Heart right ventricle (tissue), 16 donors: ENCODE data around the gene HOXA3. TPM values are rescaled to one million over a fixed set of nuclear protein-coding genes. Genes with fewer than 3 reads are reported as not detected.
A peak's percentile ranks its signal among the peaks of the same experiment; 100 is the strongest.

Source experiments
- ATAC-seq, 8 donors: fragments of 200-7000 bp; cut with Tn5 transposase; one replicate each; pipeline ENCODE4 v1.9.1; 2020; ENCODE audit warnings: mild to moderate bottlenecking in 8 of 8, moderate library complexity in 8 of 8, moderate number of reproducible peaks in 1 of 8
- DNase-seq, 2 donors: peaks; one replicate each; pipeline ENCODE4 v3.0.0-alpha.2; 2020
- H3K27ac ChIP-seq, 10 donors: fragments of 200-600 bp; sonication (generic) in 2 of 10; one replicate each; pipeline versions ENCODE4 v1.5.0 to v1.8.0; 2020 to 2022; ENCODE audit warnings: mild to moderate bottlenecking in 3 of 10
- H3K27me3 ChIP-seq, 7 donors: fragments of 200-600 bp; one replicate each; pipeline ENCODE4 v1.8.0; 2021 to 2022; ENCODE audit warnings: mild to moderate bottlenecking in 2 of 7
- H3K36me3 ChIP-seq, 9 donors: fragments of 200-600 bp; sonication (generic) in 1 of 9; one replicate each; pipeline versions ENCODE4 v1.5.0 to v1.8.0; 2020 to 2022; ENCODE audit warnings: mild to moderate bottlenecking in 2 of 9
- H3K4me1 ChIP-seq, 9 donors: fragments of 200-600 bp; sonication (generic) in 1 of 9; one replicate each; pipeline versions ENCODE4 v1.5.0 to v1.8.0; 2020 to 2022; ENCODE audit warnings: mild to moderate bottlenecking in 4 of 9
- H3K4me3 ChIP-seq, 10 donors: fragments of 200-600 bp; sonication (generic) in 2 of 10; one replicate each; pipeline versions ENCODE4 v1.5.0 to v1.8.0; 2020 to 2022; ENCODE audit warnings: mild to moderate bottlenecking in 7 of 10, moderate library complexity in 2 of 10
- H3K9me3 ChIP-seq, 11 donors: fragments of 200-600 bp in 10 of 11; sonication (generic) in 2 of 11; one replicate each; pipeline versions ENCODE4 v1.5.0 to v1.8.0; 2013 to 2022; ENCODE audit warnings: mild to moderate bottlenecking in 2 of 11, control low read depth in 1 of 11, moderate library complexity in 1 of 11
- CTCF ChIP-seq, 9 donors: fragments of 200-600 bp; sonication (generic) in 2 of 9; IDR thresholded peaks; one replicate each; pipeline versions ENCODE4 v1.5.0 to v1.8.0; 2021 to 2022; ENCODE audit warnings: antibody characterized with exemption in 9 of 9, mild to moderate bottlenecking in 5 of 9, moderate library complexity in 1 of 9
- WGBS, 2 donors: extraction: QIAGEN DNeasy Blood & Tissue Kit; methylation state at CpG; one replicate each; pipeline ENCODE4 v1.1.7; 2013; ENCODE audit warnings: inconsistent platforms in 1 of 2; 5-methylcytosine and 5-hydroxymethylcytosine counted together
- intact Hi-C, 10 donors: fragments of 100-400 bp; cut with DNase I; formaldehyde crosslinking; loops; one replicate each; pipeline versions ENCODE4 v1.11.1 to v1.14.2; 2022
- polyA plus RNA-seq, 2 donors: library from polyadenylated mRNA; stranded (reverse); fragments of 200-250 nt; gene quantifications; one replicate each; pipeline ENCODE4 v1.2.3, GENCODE V29; 2013
- total RNA-seq, 10 donors: library from RNA; stranded (reverse); fragmentation: NEBNext Ultra II Directional in 3 of 10; extraction: Animal tissue kit (Norgen Biotek cat#: 25700) in 3 of 10; gene quantifications; one replicate each; pipeline versions ENCODE4 v1.2.1 to v1.2.4, GENCODE V29; 2021 to 2023
- donor health status: Arrhythmogenic right ventricular cardiomyopathy.
- donor health status: ischemic (EF 13 %, LVEDD 7.1; RV severe dilation, severe dysfunction).
- donor health status: healthy with polysubstance abuse.
- donor health status: DM: no; HTN: yes; CAD: no.
- donor health status: DM: no; HTN: no; CAD: no.
- donor health status: ischemic (EF 25% LVEDD 6.9; RV normal size, moderate dysfunction).
- donor health status: ischemic (EF 25% LVEDD 5.7; RV mildly dilated, moderate dysfunction).
- donor health status: healthy.
- donor health status: DM: yes; HTN: yes; CAD: no.
- donor health status: Ischemic cardiomyopathy.
- donor health status: ischemic (EF 35%, LVEDD 5.7; RV mildly dilated, moderate dysfunction).
- donor health status: nonischemic (EF 11% LVEDD 7.7; RV severe dilation, severe dysfunction).
- donor health status: DM: yes; HTN: yes; CAD: no.
- donor health status: PGD.
- donor health status: ischemic (EF 29% LVEDD 5.4; RV normal size, mild dysfunction).
- donor health status: nonischemic (EF 23%, LVEDD 6.1; RV moderate dilation, normal function).

Gene HOXA3
- total and polyA plus RNA-seq, 12 donors, result 0.11 to 1.5 (median 0.24) TPM; not detected in 2

DNA sequence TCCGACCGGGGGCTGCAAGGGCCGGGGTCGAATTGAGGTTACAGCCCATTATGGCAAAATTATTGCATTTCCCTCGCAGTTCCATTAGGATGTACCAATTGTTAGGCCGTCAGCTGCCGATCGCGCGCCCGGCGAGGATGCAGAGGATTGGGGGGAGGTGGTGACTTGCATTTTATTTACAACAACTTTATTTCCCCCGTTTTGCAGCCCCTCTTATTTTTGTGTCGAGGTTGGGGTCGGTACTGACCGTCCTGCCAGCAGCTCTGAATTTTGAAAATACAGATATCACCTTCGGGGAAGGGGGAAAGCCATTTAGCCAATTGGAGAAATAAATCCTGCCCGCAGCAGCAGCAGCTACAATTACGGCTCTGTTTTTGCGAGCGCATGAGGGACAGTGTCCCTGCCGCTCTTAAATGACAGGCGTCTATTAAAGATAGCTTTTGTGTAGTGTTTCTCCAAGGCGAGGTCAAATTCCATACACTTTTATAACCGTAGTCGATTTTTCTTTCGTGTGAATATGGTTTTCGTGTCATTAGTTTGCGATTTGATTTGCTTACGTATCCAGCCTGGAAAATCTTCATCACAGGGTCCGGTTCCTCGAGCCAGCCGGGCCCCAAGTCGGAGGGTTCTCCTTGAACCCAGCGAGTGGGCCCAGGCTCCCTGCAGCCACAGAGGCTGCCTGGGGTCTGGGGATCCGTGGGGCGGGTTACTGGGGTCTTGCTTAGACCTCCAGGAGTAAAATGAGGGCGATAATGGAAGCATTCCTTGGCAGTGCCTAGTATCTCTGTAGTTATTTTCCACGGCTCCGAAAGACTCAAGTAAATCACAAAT, 8.2 kb downstream of the HOXA3 start:
- Histone ChIP-seq H3K27ac (no peak overlapping the region), H3K4me3 (peak overlapping the region in 2 of 10 donors; percentile 38 to 60), H3K4me1 (peaks cover 0 to 68% (median 34%) of the 10 kb centered on the region in 9 donors), H3K36me3 (no peaks in the 10 kb centered on the region), H3K9me3 (no peaks in the 10 kb centered on the region), H3K27me3 (peaks cover 72 to 100% (median 100%) of the 10 kb centered on the region in 7 donors)
- TF ChIP-seq CTCF (IDR thresholded peaks at IDR 0.05), result peak in 1 of 9 donors; percentile 3
- intact Hi-C loops, result no loop called here
- 19 to 23% methylated on average over 40 of the region's 40 CpGs for WGBS, 2 donors
- no peak for DNase-seq
- no peak for ATAC-seq

DNA sequence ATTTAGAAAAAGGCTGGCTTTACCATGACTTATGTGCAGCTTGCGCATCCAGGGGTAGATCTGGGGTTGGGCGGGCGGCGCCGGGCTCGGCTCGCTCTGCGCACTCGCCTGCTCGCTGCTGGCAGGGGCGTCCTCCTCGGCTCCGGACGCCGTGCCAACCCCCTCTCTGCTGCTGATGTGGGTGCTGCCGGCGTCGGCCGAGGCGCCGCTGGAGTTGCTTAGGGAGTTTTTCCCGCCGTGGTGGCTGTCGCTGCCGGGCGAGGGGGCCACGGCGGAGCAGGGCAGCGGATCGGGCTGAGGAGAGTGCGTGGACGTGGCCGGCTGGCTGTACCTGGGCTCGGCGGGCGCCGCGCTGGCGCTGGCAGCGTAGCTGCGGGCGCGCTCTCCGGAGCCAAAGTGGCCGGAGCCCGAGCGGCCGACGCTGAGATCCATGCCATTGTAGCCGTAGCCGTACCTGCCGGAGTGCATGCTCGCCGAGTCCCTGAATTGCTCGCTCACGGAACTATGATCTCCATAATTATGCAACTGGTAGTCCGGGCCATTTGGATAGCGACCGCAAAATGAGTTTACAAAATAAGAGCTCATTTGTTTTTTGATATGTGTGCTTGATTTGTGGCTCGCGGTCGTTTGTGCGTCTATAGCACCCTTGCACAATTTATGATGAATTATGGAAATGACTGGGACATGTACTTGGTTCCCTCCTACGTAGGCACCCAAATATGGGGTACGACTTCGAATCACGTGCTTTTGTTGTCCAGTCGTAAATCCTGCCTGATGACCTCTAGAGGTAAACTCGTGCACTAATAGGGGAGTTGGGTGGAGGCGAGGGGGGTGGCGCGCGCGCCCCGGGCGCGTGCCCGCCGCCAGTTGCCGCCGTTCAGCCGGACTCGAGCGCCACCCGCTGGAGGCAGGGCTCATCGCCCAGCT, 9.1 kb downstream of the HOXA3 start, which contains the start of gene HOXA5:
HOXA5 (minus strand) TSS at position 659 of the 927 bp plus-strand sequence; CDS start at position 585, 74 bp downstream.
- intact Hi-C loops, result no loop called here

GRCh38 chr7:27142580-27143022, 9.8 kb downstream of the HOXA3 start:
- WGBS, 2 donors, result 7 to 8% methylated on average over 29 of the region's 29 CpGs
- DNase-seq (no peak), ATAC-seq (no peak)
- H3K4me1 ChIP-seq, result peaks cover 0 to 55% (median 26%) of the 10 kb centered on the region in 9 donors
- no peak for TF ChIP-seq CTCF (IDR thresholded peaks at IDR 0.05)
- H3K4me3 ChIP-seq, result peak overlapping the region; percentile 10 to 60 (median 36)
- no peaks in the 10 kb centered on the region for H3K36me3 ChIP-seq
- no peaks in the 10 kb centered on the region for H3K9me3 ChIP-seq
- peaks cover 60 to 100% (median 100%) of the 10 kb centered on the region in 7 donors for H3K27me3 ChIP-seq
- intact Hi-C loops, result no loop called here
- peak overlapping the region in 1 of 10 donors; percentile 56 for H3K27ac ChIP-seq

More for the DNA sequence above, 9.1 kb downstream of the HOXA3 start, which contains the start of gene HOXA5:
- H3K27me3 ChIP-seq, result peaks cover 67 to 100% (median 100%) of the 10 kb centered on the region in 7 donors
- H3K4me1 ChIP-seq, result peaks cover 0 to 62% (median 33%) of the 10 kb centered on the region in 9 donors
- peak; percentile 7 to 62 (median 41) for TF ChIP-seq CTCF (IDR thresholded peaks at IDR 0.05)
- H3K27ac ChIP-seq, result peak within 1 kb of the TSS in 1 of 10 donors; percentile 56
- no peak for DNase-seq
- peak in 3 of 8 donors; percentile 34 to 50 (median 36) for ATAC-seq
- peak within 1 kb of the TSS; percentile 10 to 60 (median 36) for H3K4me3 ChIP-seq
- H3K9me3 ChIP-seq, result no peaks in the 10 kb centered on the region
- H3K36me3 ChIP-seq, result no peaks in the 10 kb centered on the region
- 4 to 8% methylated on average over 77 to 86 of the region's 86 CpGs for WGBS, 2 donors
